Neural progenitor cell (in vitro differentiated cells): ENCODE data around the gene ADAMTS12.

Experiments
- EZH2 ChIP-seq: fragments of 200-600 bp; sonication (generic); IDR thresholded peaks from 2 replicates; pipeline ENCODE4 v1.6.1; 2017; ENCODE audit warnings: antibody characterized with exemption, mild to moderate bottlenecking, moderate library complexity
- TF ChIP-seq, protein P1 (sequence below): fragments of 200-600 bp; sonication (generic); IDR thresholded peaks from 2 replicates; pipeline ENCODE4 v1.5.1; 2017; ENCODE audit warnings: antibody characterized with exemption, mild to moderate bottlenecking

DNA sequence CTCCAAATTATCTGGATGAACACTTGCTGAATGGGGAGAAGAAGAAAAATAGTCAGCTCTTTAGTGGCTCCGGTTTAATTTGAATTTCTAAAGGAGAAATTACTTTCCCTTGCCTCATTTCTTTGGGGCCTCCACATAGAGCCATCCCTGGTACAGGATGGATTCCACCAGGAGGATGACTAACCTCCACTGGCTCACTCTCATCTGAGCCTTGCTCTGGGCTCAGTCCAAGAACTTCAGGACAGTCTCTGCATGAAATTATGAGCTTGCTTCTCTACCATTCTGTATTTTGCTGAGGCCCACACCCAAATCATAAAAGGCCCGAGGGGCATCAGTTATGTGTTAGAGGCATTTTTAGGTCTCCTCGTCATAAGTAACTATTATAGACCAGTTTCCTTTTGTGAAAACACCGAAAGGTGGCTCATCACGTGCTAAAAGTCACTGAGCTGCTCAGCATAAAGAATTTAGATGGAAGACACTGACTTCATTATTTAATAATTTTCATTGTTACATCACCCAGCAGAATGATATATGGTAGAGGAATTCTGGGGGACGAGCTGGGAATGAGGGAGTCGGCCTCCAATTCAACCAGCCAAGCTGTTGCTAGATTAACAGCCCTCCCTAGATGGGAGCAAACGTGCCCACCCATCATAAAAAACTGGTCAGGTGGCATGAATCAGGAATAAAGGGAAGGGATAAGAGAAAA lies 228.9 kb downstream of the ADAMTS12 start:
- TF ChIP-seq, protein P1, sequence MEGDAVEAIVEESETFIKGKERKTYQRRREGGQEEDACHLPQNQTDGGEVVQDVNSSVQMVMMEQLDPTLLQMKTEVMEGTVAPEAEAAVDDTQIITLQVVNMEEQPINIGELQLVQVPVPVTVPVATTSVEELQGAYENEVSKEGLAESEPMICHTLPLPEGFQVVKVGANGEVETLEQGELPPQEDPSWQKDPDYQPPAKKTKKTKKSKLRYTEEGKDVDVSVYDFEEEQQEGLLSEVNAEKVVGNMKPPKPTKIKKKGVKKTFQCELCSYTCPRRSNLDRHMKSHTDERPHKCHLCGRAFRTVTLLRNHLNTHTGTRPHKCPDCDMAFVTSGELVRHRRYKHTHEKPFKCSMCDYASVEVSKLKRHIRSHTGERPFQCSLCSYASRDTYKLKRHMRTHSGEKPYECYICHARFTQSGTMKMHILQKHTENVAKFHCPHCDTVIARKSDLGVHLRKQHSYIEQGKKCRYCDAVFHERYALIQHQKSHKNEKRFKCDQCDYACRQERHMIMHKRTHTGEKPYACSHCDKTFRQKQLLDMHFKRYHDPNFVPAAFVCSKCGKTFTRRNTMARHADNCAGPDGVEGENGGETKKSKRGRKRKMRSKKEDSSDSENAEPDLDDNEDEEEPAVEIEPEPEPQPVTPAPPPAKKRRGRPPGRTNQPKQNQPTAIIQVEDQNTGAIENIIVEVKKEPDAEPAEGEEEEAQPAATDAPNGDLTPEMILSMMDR, result no peak
- no peak for TF ChIP-seq EZH2
